HepG2 (cell line): ENCODE measurements around the gene MAPK6. TPM values are rescaled to one million over a fixed set of nuclear protein-coding genes. Genes with fewer than 3 reads are reported as not detected.
A peak's percentile ranks its signal among the peaks of the same experiment; 100 is the strongest.

Experiments
- ARHGAP35 ChIP-seq: sonication (generic); formaldehyde crosslinking; IDR thresholded peaks from 2 replicates; pipeline ENCODE4 v1.9.0; 2022; ENCODE audit warnings: mild to moderate bottlenecking, inconsistent platforms, moderate library complexity, missing genetic modification reagents, borderline replicate concordance
- BRCA1 ChIP-seq: sonication (generic); formaldehyde crosslinking; IDR thresholded peaks from 2 replicates; pipeline ENCODE4 v1.4.0; 2020; ENCODE audit warnings: missing genetic modification reagents
- DNMT3B ChIP-seq: conservative IDR thresholded peaks from 2 replicates; pipeline ENCODE4 v1.6.1; 2016; ENCODE audit warnings: missing biosample characterization, control low read depth
- EP300 ChIP-seq, 3 experiments: sonication (generic) in 1 of 3; formaldehyde crosslinking in 1 of 3; IDR thresholded peaks; 2 replicates each; pipeline versions ENCODE4 v1.5.1 to v1.6.1; 2011 to 2020; ENCODE audit warnings: low read depth in 2 of 3, low read length in 2 of 3, borderline replicate concordance in 1 of 3, improper control_type of control experiment in 1 of 3, mild to moderate bottlenecking in 1 of 3, missing genetic modification reagents in 1 of 3, moderate library complexity in 1 of 3
- FOXA1 ChIP-seq, 2 experiments: fragments of 450-650 bp in 1 of 2; sonication (generic) in 1 of 2; formaldehyde crosslinking in 1 of 2; IDR thresholded peaks; 2 replicates each; pipeline versions ENCODE4 v1.4.0 to v1.6.1; 2016 to 2020; ENCODE audit warnings: missing genetic modification reagents in 1 of 2
- JUNB ChIP-seq: sonication (generic); formaldehyde crosslinking; IDR thresholded peaks from 2 replicates; pipeline ENCODE4 v1.8.0; 2022; ENCODE audit warnings: missing genetic modification reagents, mild to moderate bottlenecking, borderline replicate concordance
- NFKB2 ChIP-seq: sonication (generic); formaldehyde crosslinking; IDR thresholded peaks from 2 replicates; pipeline ENCODE4 v1.4.0; 2020; ENCODE audit warnings: missing genetic modification reagents, borderline replicate concordance
- NKX3-1 ChIP-seq: sonication (generic); formaldehyde crosslinking; IDR thresholded peaks from 2 replicates; pipeline ENCODE4 v1.5.0; 2020; ENCODE audit warnings: missing genetic modification reagents
- PRMT3 ChIP-seq: sonication (generic); formaldehyde crosslinking; IDR thresholded peaks from 2 replicates; pipeline ENCODE4 v1.8.1; 2022; ENCODE audit warnings: low read depth, mild to moderate bottlenecking, moderate library complexity, missing genetic modification reagents, borderline replicate concordance
- RBFOX2 ChIP-seq: fragments of 200-400 bp; formaldehyde crosslinking; IDR thresholded peaks from 2 replicates; pipeline ENCODE4 v1.6.1; 2017; ENCODE audit warnings: low read depth, mild to moderate bottlenecking, low read length
- RXRB ChIP-seq: IDR thresholded peaks from 2 replicates; pipeline ENCODE4 v1.6.1; 2016; ENCODE audit warnings: borderline replicate concordance, missing genetic modification reagents, missing compliant biosample characterization
- SPEN ChIP-seq: sonication (generic); formaldehyde crosslinking; IDR thresholded peaks from 2 replicates; pipeline ENCODE4 v1.5.1; 2020; ENCODE audit warnings: low read depth, mild to moderate bottlenecking, missing genetic modification reagents
- TGIF2 ChIP-seq: IDR thresholded peaks from 2 replicates; pipeline ENCODE4 v1.6.1; 2016; ENCODE audit warnings: control low read depth, missing compliant biosample characterization
- TMF1 ChIP-seq: sonication (generic); formaldehyde crosslinking; IDR thresholded peaks from 2 replicates; pipeline ENCODE4 v1.8.1; 2022; ENCODE audit warnings: low read depth, missing genetic modification reagents
- YY1 ChIP-seq: IDR thresholded peaks from 2 replicates; pipeline ENCODE4 v1.6.1; 2011; ENCODE audit warnings: low read length, low read depth, moderate library complexity, mild to moderate bottlenecking; ENCODE audit not compliant: insufficient read depth, insufficient replicate concordance
- ZBTB43 ChIP-seq: sonication (generic); formaldehyde crosslinking; conservative IDR thresholded peaks from 2 replicates; pipeline ENCODE4 v1.4.0; 2020; ENCODE audit warnings: missing genetic modification reagents
- ZFP1 ChIP-seq: IDR thresholded peaks from 2 replicates; pipeline ENCODE4 v1.6.1; 2016
- ZNF260 ChIP-seq: sonication (generic); formaldehyde crosslinking; IDR thresholded peaks from 2 replicates; pipeline ENCODE4 v1.4.0; 2020; ENCODE audit warnings: missing genetic modification reagents, low read depth, mild to moderate bottlenecking, borderline replicate concordance
- ZNF280D ChIP-seq: sonication (generic); formaldehyde crosslinking; IDR thresholded peaks from 2 replicates; pipeline ENCODE4 v1.5.1; 2020; ENCODE audit warnings: mild to moderate bottlenecking, missing genetic modification reagents
- ZNF317 ChIP-seq: sonication (generic); formaldehyde crosslinking; IDR thresholded peaks from 2 replicates; pipeline ENCODE4 v1.5.0; 2020; ENCODE audit warnings: mild to moderate bottlenecking, missing genetic modification reagents
- ZNF326 ChIP-seq: sonication (generic); formaldehyde crosslinking; IDR thresholded peaks from 2 replicates; pipeline ENCODE4 v1.4.0; 2020; ENCODE audit warnings: missing genetic modification reagents, borderline replicate concordance
- ZNF329 ChIP-seq: sonication (generic); formaldehyde crosslinking; IDR thresholded peaks from 2 replicates; pipeline ENCODE4 v1.9.0; 2021; ENCODE audit warnings: low read depth, mild to moderate bottlenecking, missing genetic modification reagents
- ZNF460 ChIP-seq: sonication (generic); formaldehyde crosslinking; IDR thresholded peaks from 2 replicates; pipeline ENCODE4 v1.5.1; 2020; ENCODE audit warnings: missing genetic modification reagents, mild to moderate bottlenecking, borderline replicate concordance
- ZNF747 ChIP-seq: sonication (generic); formaldehyde crosslinking; IDR thresholded peaks from 2 replicates; pipeline ENCODE4 v1.8.1; 2023; ENCODE audit warnings: missing genetic modification reagents, mild to moderate bottlenecking, borderline replicate concordance
- ZNF839 ChIP-seq: sonication (generic); formaldehyde crosslinking; IDR thresholded peaks from 2 replicates; pipeline ENCODE4 v1.4.0; 2020; ENCODE audit warnings: missing genetic modification reagents, mild to moderate bottlenecking, borderline replicate concordance
- polyA plus RNA-seq, 8 experiments: library from polyadenylated mRNA; depleted of rRNA in 3 of 8; stranded (reverse) in 7 of 8; unstranded in 1 of 8; fragments of >200 nt; fragmentation: Illumina TruSeq in 4 of 8; extraction: Trizol in 4 of 8; gene quantifications; 2 replicates each; pipeline versions ENCODE4 v1.2.1 to v1.2.3, GENCODE V29; 2011 to 2016; ENCODE audit warnings: low read depth in 4 of 8, missing spikeins in 1 of 8, mixed read lengths in 1 of 8; ENCODE audit not compliant: insufficient read depth in 1 of 8
- total RNA-seq, 5 experiments: library from RNA; depleted of rRNA; stranded (reverse); fragments of >200 nt; fragmentation: Illumina TruSeq; extraction: Trizol; gene quantifications; 2 replicates each; pipeline ENCODE4 v1.2.3, GENCODE V29; 2016; ENCODE audit warnings: low read depth in 1 of 5

MAPK6 gene
- total and polyA plus RNA-seq, 2 of the 13 experiments (the other 11 are each of a cell fraction or from before 2014, with no cell fraction given), result 89.5 to 99.7 TPM

GRCh38 chr15:51971375-51972133 is 47.5 kb upstream of the MAPK6 start, which contains the start of gene LEO1 (continued):
- TF ChIP-seq FOXA1 (IDR thresholded peaks at IDR 0.05) (no peak), FOXA1 (CRISPR knock-in tag; IDR thresholded peaks at IDR 0.05) (no peak), ZFP1 (CRISPR knock-in tag) (no peak; the same call in 1 of the 2 replicates), ZBTB43 (CRISPR knock-in tag) (peak; percentile 29; the same call in 1 of the 2 replicates), BRCA1 (no peak), ZNF747 (CRISPR knock-in tag) (0 out of 2 replicates have a peak, but pooled peaks have one; percentile 10), YY1 (peak; percentile 96), JUNB (CRISPR knock-in tag) (no peak), TMF1 (CRISPR knock-in tag) (no peak), ZNF329 (CRISPR knock-in tag) (no peak), ZNF460 (CRISPR knock-in tag) (no peak; the same call in 1 of the 2 replicates), RXRB (peak; percentile 80), DNMT3B (CRISPR knock-in tag) (no peak), RBFOX2 (peak; percentile 82), NFKB2 (peak; percentile 94), EP300 (IDR thresholded peaks at IDR 0.05; ENCODE audit: low read depth in 2 of 2, low read length in 2 of 2) (no peak), EP300 (CRISPR knock-in tag; IDR thresholded peaks at IDR 0.05; ENCODE audit: borderline replicate concordance) (0 out of 2 replicates have a peak, but pooled peaks have one; percentile 24), ZNF280D (CRISPR knock-in tag) (peak; percentile 70; the same call in 1 of the 2 replicates), ARHGAP35 (CRISPR knock-in tag) (peak; percentile 82; the same call in 1 of the 2 replicates), ZNF260 (CRISPR knock-in tag) (no peak), ZNF317 (CRISPR knock-in tag) (peak; percentile 69), ZNF839 (CRISPR knock-in tag) (peak; percentile 22; the same call in 1 of the 2 replicates), TGIF2 (no peak), PRMT3 (no peak), SPEN (CRISPR knock-in tag) (no peak; the same call in 1 of the 2 replicates), NKX3-1 (CRISPR knock-in tag) (0 out of 2 replicates have a peak, but pooled peaks have one; percentile 83), ZNF326 (CRISPR knock-in tag) (no peak)
